ENCODE results near the gene CILP2. TPM values are rescaled to one million over a fixed set of nuclear protein-coding genes. Genes with fewer than 3 reads are reported as not detected.
A peak's percentile ranks its signal among the peaks of the same experiment; 100 is the strongest.

CILP2 gene
- total and polyA plus RNA-seq, 9 of the 15 experiments (the other 6 are each of a cell fraction or from before 2014, with no cell fraction given), result 0.04 to 0.35 (median 0.05) TPM; not detected in 2

GRCh38 chr19:19515642-19516519, 22.2 kb upstream of the CILP2 start, which contains the start of gene NDUFA13 (continued):
- no peak for TF ChIP-seq TCFL5 (CRISPR knock-in tag; conservative IDR thresholded peaks at IDR 0.05)
- peak; percentile 81 to 96; a peak in 3 of 4 replicates for TF ChIP-seq SIN3A (IDR thresholded peaks at IDR 0.05; ENCODE audit: borderline replicate concordance in 2 of 2, control insufficient read depth in 1 of 2, low read depth in 2 of 2, low read length in 2 of 2)
- TF ChIP-seq DEAF1 (CRISPR knock-in tag; IDR thresholded peaks at IDR 0.05), result no peak
- no peak for TF ChIP-seq CC2D1A (IDR thresholded peaks at IDR 0.05)
- no peak for TF ChIP-seq LARP7 (IDR thresholded peaks at IDR 0.05)
- peak; percentile 70; the same call in 1 of the 2 replicates for TF ChIP-seq PML (IDR thresholded peaks at IDR 0.05; ENCODE audit: low read length)
- TF ChIP-seq GABPB2 (CRISPR knock-in tag; conservative IDR thresholded peaks at IDR 0.05), result no peak
- no peak for TF ChIP-seq CBFB (CRISPR knock-in tag; IDR thresholded peaks at IDR 0.05)
- TF ChIP-seq TAL1 (IDR thresholded peaks at IDR 0.05), result no peak
- TF ChIP-seq MECOM (CRISPR knock-in tag; IDR thresholded peaks at IDR 0.05), result 0 out of 2 replicates have a peak, but pooled peaks have one; percentile 31
- TF ChIP-seq NR4A1 (CRISPR knock-in tag; IDR thresholded peaks at IDR 0.05), result no peak
- TF ChIP-seq NR4A1 (tag; IDR thresholded peaks at IDR 0.05), result 0 out of 2 replicates have a peak, but pooled peaks have one; percentile 32
- TF ChIP-seq XRCC4 (IDR thresholded peaks at IDR 0.05; ENCODE audit: extremely low read depth, insufficient read depth, insufficient read length), result peak; percentile 8
- no peak for TF ChIP-seq ZNF561 (CRISPR knock-in tag; conservative IDR thresholded peaks at IDR 0.05)
- TF ChIP-seq TGIF2 (CRISPR knock-in tag; IDR thresholded peaks at IDR 0.05), result no peak
- peak; percentile 76; the same call in 1 of the 2 replicates for TF ChIP-seq GTF2E2 (tag; IDR thresholded peaks at IDR 0.05)
- TF ChIP-seq GMEB1 (CRISPR knock-in tag; IDR thresholded peaks at IDR 0.05), result peak; percentile 45; the same call in 1 of the 2 replicates
- TF ChIP-seq TSHZ1 (CRISPR knock-in tag; IDR thresholded peaks at IDR 0.05), result no peak
- no peak for TF ChIP-seq CHCHD3 (CRISPR knock-in tag; IDR thresholded peaks at IDR 0.05)
- peak; percentile 82 for TF ChIP-seq RB1 (IDR thresholded peaks at IDR 0.05; ENCODE audit: low read depth)
- TF ChIP-seq MAX (CRISPR knock-in tag; IDR thresholded peaks at IDR 0.05), result peak; percentile 67
- no peak for TF ChIP-seq ZNF780A (CRISPR knock-in tag; IDR thresholded peaks at IDR 0.05)

Measured in K562 (cell line).